Hippocampal formation (tissue), 2 donors: Measurements from ENCODE around the gene MAMDC4.

Experiments used
- DNase-seq, 2 donors: peaks; one replicate each; lab custom pipeline; 2025; lab: John Stamatoyannopoulos, UW

Gene MAMDC4

GRCh38 chr9:136849960-136850865, 1.9 kb upstream of the MAMDC4 start:
- DNase-seq = no peak

GRCh38 chr9:136850866-136851775, 1.0 kb upstream of the MAMDC4 start:
- no peak for DNase-seq

GRCh38 chr9:136852664-136853595, 784 bp downstream of the MAMDC4 start:
- DNase-seq = no peak

- no peak for DNase-seq
These were observed 1.5 kb downstream of the MAMDC4 start for GRCh38 chr9:136853596-136854112.

GRCh38 chr9:136854113-136854841, 2.1 kb downstream of the MAMDC4 start:
- DNase-seq = no peak

GRCh38 chr9:136854842-136855460, 2.8 kb downstream of the MAMDC4 start:
- DNase-seq = no peak

- no peak for DNase-seq
These were observed 3.4 kb downstream of the MAMDC4 start for GRCh38 chr9:136855461-136856078.

- DNase-seq = no peak
These were observed 3.9 kb downstream of the MAMDC4 start for GRCh38 chr9:136856079-136856476.

GRCh38 chr9:136856541-136857141, 4.5 kb downstream of the MAMDC4 start:
- DNase-seq = no peak

GRCh38 chr9:136857166-136857565, 5.0 kb downstream of the MAMDC4 start:
- no peak for DNase-seq

- DNase-seq = no peak
These were observed 5.7 kb downstream of the MAMDC4 start for GRCh38 chr9:136857581-136858412.

GRCh38 chr9:136858452-136858843, 6.3 kb downstream of the MAMDC4 start:
- DNase-seq = no peak

GRCh38 chr9:136858844-136859757, 7.0 kb downstream of the MAMDC4 start:
- DNase-seq = peak in 1 of 2 donors; percentile 42

- DNase-seq = no peak
These were observed 8.4 kb downstream of the MAMDC4 start for GRCh38 chr9:136860529-136860928.

- no peak for DNase-seq
These were observed 9.1 kb downstream of the MAMDC4 start for GRCh38 chr9:136860933-136861873.

GRCh38 chr9:136861874-136862457, 9.8 kb downstream of the MAMDC4 start:
- DNase-seq = no peak
